HEK293 (cell line): ENCODE results near the gene RBMS1.

Experiments used
- KLF7 ChIP-seq: fragments of 450-650 bp; formaldehyde crosslinking; IDR thresholded peaks from 2 replicates; pipeline ENCODE4 v1.5.1; 2016; ENCODE audit warnings: missing biosample characterization, missing genetic modification characterization, borderline replicate concordance
- OSR2 ChIP-seq: fragments of 450-650 bp; formaldehyde crosslinking; IDR thresholded peaks from 2 replicates; pipeline ENCODE4 v1.5.1; 2016; ENCODE audit warnings: missing biosample characterization, missing genetic modification characterization
- OVOL3 ChIP-seq: fragments of 450-650 bp; formaldehyde crosslinking; IDR thresholded peaks from 2 replicates; pipeline ENCODE4 v1.5.1; 2016; ENCODE audit warnings: missing biosample characterization, missing genetic modification characterization
- PRDM10 ChIP-seq: fragments of 450-650 bp; formaldehyde crosslinking; IDR thresholded peaks from 2 replicates; pipeline ENCODE4 v1.5.1; 2016; ENCODE audit warnings: missing biosample characterization, missing genetic modification characterization
- PRDM6 ChIP-seq: fragments of 450-650 bp; formaldehyde crosslinking; IDR thresholded peaks from 2 replicates; pipeline ENCODE4 v1.5.1; 2017; ENCODE audit warnings: missing biosample characterization, missing genetic modification characterization
- SP7 ChIP-seq: fragments of 450-650 bp; formaldehyde crosslinking; IDR thresholded peaks from 2 replicates; pipeline ENCODE4 v1.5.1; 2016; ENCODE audit warnings: missing biosample characterization, missing genetic modification characterization
- TSHZ1 ChIP-seq: fragments of 450-650 bp; formaldehyde crosslinking; IDR thresholded peaks from 2 replicates; pipeline ENCODE4 v1.5.1; 2016; ENCODE audit warnings: missing biosample characterization, missing genetic modification characterization, borderline replicate concordance
- ZEB2 ChIP-seq: fragments of 450-650 bp; formaldehyde crosslinking; IDR thresholded peaks from 2 replicates; pipeline ENCODE4 v1.5.1; 2016; ENCODE audit warnings: missing biosample characterization, missing genetic modification characterization
- ZNF2 ChIP-seq: fragments of 450-650 bp; formaldehyde crosslinking; IDR thresholded peaks from 2 replicates; pipeline ENCODE4 v1.5.1; 2016; ENCODE audit warnings: missing biosample characterization, missing genetic modification characterization
- ZNF24 ChIP-seq: fragments of 450-650 bp; formaldehyde crosslinking; IDR thresholded peaks from 2 replicates; pipeline ENCODE4 v1.5.1; 2016; ENCODE audit warnings: missing biosample characterization, missing genetic modification characterization
- ZNF266 ChIP-seq: fragments of 450-650 bp; formaldehyde crosslinking; IDR thresholded peaks from 2 replicates; pipeline ENCODE4 v1.5.1; 2016; ENCODE audit warnings: missing biosample characterization, missing genetic modification characterization, low read depth
- ZNF366 ChIP-seq: fragments of 450-650 bp; formaldehyde crosslinking; conservative IDR thresholded peaks from 2 replicates; pipeline ENCODE4 v1.5.1; 2016; ENCODE audit warnings: missing biosample characterization, missing genetic modification characterization
- ZNF473 ChIP-seq: fragments of 450-650 bp; formaldehyde crosslinking; IDR thresholded peaks from 2 replicates; pipeline ENCODE4 v1.5.1; 2017; ENCODE audit warnings: missing biosample characterization, missing genetic modification characterization
- ZNF48 ChIP-seq: fragments of 450-650 bp; formaldehyde crosslinking; IDR thresholded peaks from 2 replicates; pipeline ENCODE4 v1.5.1; 2016; ENCODE audit warnings: missing biosample characterization, missing genetic modification characterization
- ZNF555 ChIP-seq: fragments of 450-650 bp; formaldehyde crosslinking; conservative IDR thresholded peaks from 2 replicates; pipeline ENCODE4 v1.5.1; 2017; ENCODE audit warnings: missing biosample characterization, mild to moderate bottlenecking, missing genetic modification characterization, inconsistent platforms
- ZNF600 ChIP-seq: fragments of 450-650 bp; formaldehyde crosslinking; IDR thresholded peaks from 2 replicates; pipeline ENCODE4 v1.5.1; 2016; ENCODE audit warnings: missing biosample characterization, missing genetic modification characterization
- ZNF610 ChIP-seq: fragments of 450-650 bp; formaldehyde crosslinking; IDR thresholded peaks from 2 replicates; pipeline ENCODE4 v1.5.1; 2016; ENCODE audit warnings: missing biosample characterization, missing genetic modification characterization, borderline replicate concordance
- ZNF623 ChIP-seq: fragments of 450-650 bp; formaldehyde crosslinking; IDR thresholded peaks from 2 replicates; pipeline ENCODE4 v1.5.1; 2016; ENCODE audit warnings: missing biosample characterization, missing genetic modification characterization
- ZNF639 ChIP-seq: fragments of 450-650 bp; formaldehyde crosslinking; IDR thresholded peaks from 2 replicates; pipeline ENCODE4 v1.5.1; 2016; ENCODE audit warnings: missing biosample characterization, missing genetic modification characterization
- ZNF843 ChIP-seq: fragments of 450-650 bp; formaldehyde crosslinking; IDR thresholded peaks from 2 replicates; pipeline ENCODE4 v1.5.1; 2016; ENCODE audit warnings: missing biosample characterization, missing genetic modification characterization
- TF ChIP-seq, protein P1 (sequence below): fragments of 450-650 bp; formaldehyde crosslinking; IDR thresholded peaks from 2 replicates; pipeline ENCODE4 v1.5.1; 2016; ENCODE audit warnings: missing biosample characterization, missing genetic modification characterization
- TF ChIP-seq, protein P2 (sequence below): fragments of 450-650 bp; formaldehyde crosslinking; IDR thresholded peaks from 2 replicates; pipeline ENCODE4 v1.5.1; 2016; ENCODE audit warnings: missing biosample characterization, missing genetic modification characterization
- TF ChIP-seq, protein P3 (sequence below): fragments of 450-650 bp; formaldehyde crosslinking; optimal IDR thresholded peaks from 2 replicates; pipeline ENCODE3; 2016; ENCODE audit warnings: missing biosample characterization, mild to moderate bottlenecking, missing genetic modification characterization

Gene RBMS1

DNA sequence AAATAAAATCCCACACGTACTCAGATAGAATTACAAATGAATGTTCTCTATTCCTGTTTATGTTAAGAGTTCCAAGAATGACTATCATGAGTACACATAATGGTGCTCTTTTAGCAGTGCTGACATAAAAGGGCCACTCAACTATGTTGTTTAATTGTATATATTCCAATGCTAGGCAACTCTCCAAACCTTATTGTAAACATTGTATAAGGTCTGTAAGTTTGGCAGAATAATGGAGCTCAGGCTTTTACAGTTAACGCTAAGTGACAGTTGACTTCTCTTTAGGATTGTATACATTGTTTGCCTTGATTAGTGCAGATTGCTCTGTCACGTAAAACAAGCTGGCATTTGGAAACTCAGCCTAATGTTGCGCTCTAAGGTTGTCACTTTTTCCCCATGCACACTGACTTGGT, 20.8 kb downstream of the RBMS1 start (continued):
- TF ChIP-seq ZNF266 (no peak), ZNF623 (tag by site-specific recombination) (no peak), PRDM10 (tag by site-specific recombination) (peak; percentile 26; the same call in 1 of the 2 replicates), ZNF843 (tag by site-specific recombination) (peak; percentile 98), SP7 (tag by site-specific recombination) (peak; percentile 74), OSR2 (tag by site-specific recombination) (peak; percentile 84), OVOL3 (tag by site-specific recombination) (peak; percentile 93), ZNF555 (tag by site-specific recombination) (no peak), KLF7 (tag by site-specific recombination) (peak; percentile 31; the same call in 1 of the 2 replicates), TSHZ1 (tag by site-specific recombination) (peak; percentile 93), ZNF639 (peak; percentile 37; the same call in 1 of the 2 replicates), ZEB2 (tag by site-specific recombination) (peak; percentile 74), ZNF600 (tag by site-specific recombination) (0 out of 2 replicates have a peak, but pooled peaks have one; percentile 25), ZNF24 (peak; percentile 53; the same call in 1 of the 2 replicates), ZNF473 (tag by site-specific recombination) (no peak), ZNF610 (tag by site-specific recombination) (peak; percentile 66; the same call in 1 of the 2 replicates), ZNF2 (tag by site-specific recombination) (0 out of 2 replicates have a peak, but pooled peaks have one; percentile 36), PRDM6 (peak; percentile 98), ZNF366 (tag by site-specific recombination) (0 out of 2 replicates have a peak, but pooled peaks have one; percentile 54), ZNF48 (tag by site-specific recombination) (no peak)
- TF ChIP-seq, protein P1, sequence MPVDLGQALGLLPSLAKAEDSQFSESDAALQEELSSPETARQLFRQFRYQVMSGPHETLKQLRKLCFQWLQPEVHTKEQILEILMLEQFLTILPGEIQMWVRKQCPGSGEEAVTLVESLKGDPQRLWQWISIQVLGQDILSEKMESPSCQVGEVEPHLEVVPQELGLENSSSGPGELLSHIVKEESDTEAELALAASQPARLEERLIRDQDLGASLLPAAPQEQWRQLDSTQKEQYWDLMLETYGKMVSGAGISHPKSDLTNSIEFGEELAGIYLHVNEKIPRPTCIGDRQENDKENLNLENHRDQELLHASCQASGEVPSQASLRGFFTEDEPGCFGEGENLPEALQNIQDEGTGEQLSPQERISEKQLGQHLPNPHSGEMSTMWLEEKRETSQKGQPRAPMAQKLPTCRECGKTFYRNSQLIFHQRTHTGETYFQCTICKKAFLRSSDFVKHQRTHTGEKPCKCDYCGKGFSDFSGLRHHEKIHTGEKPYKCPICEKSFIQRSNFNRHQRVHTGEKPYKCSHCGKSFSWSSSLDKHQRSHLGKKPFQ: peak; percentile 51; the same call in 1 of the 2 replicates
- TF ChIP-seq, protein P2, sequence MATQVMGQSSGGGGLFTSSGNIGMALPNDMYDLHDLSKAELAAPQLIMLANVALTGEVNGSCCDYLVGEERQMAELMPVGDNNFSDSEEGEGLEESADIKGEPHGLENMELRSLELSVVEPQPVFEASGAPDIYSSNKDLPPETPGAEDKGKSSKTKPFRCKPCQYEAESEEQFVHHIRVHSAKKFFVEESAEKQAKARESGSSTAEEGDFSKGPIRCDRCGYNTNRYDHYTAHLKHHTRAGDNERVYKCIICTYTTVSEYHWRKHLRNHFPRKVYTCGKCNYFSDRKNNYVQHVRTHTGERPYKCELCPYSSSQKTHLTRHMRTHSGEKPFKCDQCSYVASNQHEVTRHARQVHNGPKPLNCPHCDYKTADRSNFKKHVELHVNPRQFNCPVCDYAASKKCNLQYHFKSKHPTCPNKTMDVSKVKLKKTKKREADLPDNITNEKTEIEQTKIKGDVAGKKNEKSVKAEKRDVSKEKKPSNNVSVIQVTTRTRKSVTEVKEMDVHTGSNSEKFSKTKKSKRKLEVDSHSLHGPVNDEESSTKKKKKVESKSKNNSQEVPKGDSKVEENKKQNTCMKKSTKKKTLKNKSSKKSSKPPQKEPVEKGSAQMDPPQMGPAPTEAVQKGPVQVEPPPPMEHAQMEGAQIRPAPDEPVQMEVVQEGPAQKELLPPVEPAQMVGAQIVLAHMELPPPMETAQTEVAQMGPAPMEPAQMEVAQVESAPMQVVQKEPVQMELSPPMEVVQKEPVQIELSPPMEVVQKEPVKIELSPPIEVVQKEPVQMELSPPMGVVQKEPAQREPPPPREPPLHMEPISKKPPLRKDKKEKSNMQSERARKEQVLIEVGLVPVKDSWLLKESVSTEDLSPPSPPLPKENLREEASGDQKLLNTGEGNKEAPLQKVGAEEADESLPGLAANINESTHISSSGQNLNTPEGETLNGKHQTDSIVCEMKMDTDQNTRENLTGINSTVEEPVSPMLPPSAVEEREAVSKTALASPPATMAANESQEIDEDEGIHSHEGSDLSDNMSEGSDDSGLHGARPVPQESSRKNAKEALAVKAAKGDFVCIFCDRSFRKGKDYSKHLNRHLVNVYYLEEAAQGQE (tag by site-specific recombination): no peak
- TF ChIP-seq, protein P3, sequence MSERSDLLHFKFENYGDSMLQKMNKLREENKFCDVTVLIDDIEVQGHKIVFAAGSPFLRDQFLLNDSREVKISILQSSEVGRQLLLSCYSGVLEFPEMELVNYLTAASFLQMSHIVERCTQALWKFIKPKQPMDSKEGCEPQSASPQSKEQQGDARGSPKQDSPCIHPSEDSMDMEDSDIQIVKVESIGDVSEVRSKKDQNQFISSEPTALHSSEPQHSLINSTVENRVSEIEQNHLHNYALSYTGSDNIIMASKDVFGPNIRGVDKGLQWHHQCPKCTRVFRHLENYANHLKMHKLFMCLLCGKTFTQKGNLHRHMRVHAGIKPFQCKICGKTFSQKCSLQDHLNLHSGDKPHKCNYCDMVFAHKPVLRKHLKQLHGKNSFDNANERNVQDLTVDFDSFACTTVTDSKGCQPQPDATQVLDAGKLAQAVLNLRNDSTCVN (tag by site-specific recombination): no peak
